Mesendoderm (in vitro differentiated cells): ENCODE measurements around the gene SPACA6.

Source experiments
- DNase-seq: peaks from one replicate; pipeline ENCODE4 v3.0.0; 2013
- H2AK5ac ChIP-seq: 2 replicates; pipeline ENCODE4 v1.6.1; 2013; ENCODE audit warnings: low read length, inconsistent platforms
- H2BK120ac ChIP-seq: 2 replicates; pipeline ENCODE4 v1.6.1; 2013; ENCODE audit warnings: low read depth, mild to moderate bottlenecking, low read length, moderate library complexity, mixed read lengths
- H2BK15ac ChIP-seq: replicated peaks from 2 replicates; pipeline ENCODE4 v1.6.1; 2013; ENCODE audit warnings: low read depth, mild to moderate bottlenecking, moderate library complexity
- H2BK5ac ChIP-seq: 2 replicates; pipeline ENCODE4 v1.6.1; 2013; ENCODE audit warnings: low read length, inconsistent platforms
- H3K18ac ChIP-seq: 2 replicates; pipeline ENCODE4 v1.6.1; 2013; ENCODE audit warnings: mild to moderate bottlenecking, low read length, mixed read lengths
- H3K23ac ChIP-seq: one replicate; pipeline ENCODE4 v1.6.1; 2013; ENCODE audit warnings: low read length
- H3K27ac ChIP-seq: 2 replicates; pipeline ENCODE4 v1.5.1; 2013; ENCODE audit warnings: low read depth, mild to moderate bottlenecking, inconsistent platforms, low read length, moderate library complexity
- H3K27me3 ChIP-seq: 2 replicates; pipeline ENCODE4 v1.6.1; 2013; ENCODE audit warnings: low read length, control low read depth, mild to moderate bottlenecking, inconsistent platforms; ENCODE audit not compliant: insufficient read depth, poor library complexity
- H3K36me3 ChIP-seq: 2 replicates; pipeline ENCODE4 v1.6.1; 2013; ENCODE audit warnings: low read length, inconsistent platforms; ENCODE audit not compliant: control insufficient read depth, insufficient read depth
- H3K4ac ChIP-seq: one replicate; pipeline ENCODE4 v1.6.1; 2013; ENCODE audit warnings: low read depth, mild to moderate bottlenecking, low read length, moderate library complexity
- H3K4me1 ChIP-seq: 2 replicates; pipeline ENCODE4 v1.6.1; 2013; ENCODE audit warnings: low read depth, low read length, inconsistent platforms; ENCODE audit not compliant: control insufficient read depth
- H3K4me2 ChIP-seq: 2 replicates; pipeline ENCODE4 v1.6.1; 2013; ENCODE audit warnings: low read length
- H3K4me3 ChIP-seq: 2 replicates; pipeline ENCODE4 v1.5.1; 2013; ENCODE audit warnings: mild to moderate bottlenecking, low read length
- H3K56ac ChIP-seq: one replicate; pipeline ENCODE4 v1.6.1; 2013; ENCODE audit warnings: low read length
- H3K79me1 ChIP-seq: 2 replicates; pipeline ENCODE4 v1.6.1; 2013; ENCODE audit warnings: low read length, inconsistent platforms
- H3K79me2 ChIP-seq: 2 replicates; pipeline ENCODE4 v1.6.1; 2013; ENCODE audit warnings: mild to moderate bottlenecking, low read length; ENCODE audit not compliant: control insufficient read depth, insufficient read depth
- H3K9ac ChIP-seq: 2 replicates; pipeline ENCODE4 v1.6.1; 2013; ENCODE audit warnings: low read length, inconsistent platforms
- H4K5ac ChIP-seq: one replicate; pipeline ENCODE4 v1.6.1; 2013; ENCODE audit warnings: low read length
- H4K8ac ChIP-seq: one replicate; pipeline ENCODE4 v1.6.1; 2013; ENCODE audit warnings: low read depth, mild to moderate bottlenecking, control low read depth, low read length, moderate library complexity
- WGBS: extraction: QIAGEN DNeasy Blood & Tissue Kit; methylation state at CpG from one replicate; pipeline ENCODE4 v1.1.7; 2013; ENCODE audit warnings: low lambda C conversion rate, missing lambda C conversion rate; ENCODE audit not compliant: insufficient coverage; ENCODE audit errors: extremely low coverage; 5-methylcytosine and 5-hydroxymethylcytosine counted together

SPACA6 gene

DNA sequence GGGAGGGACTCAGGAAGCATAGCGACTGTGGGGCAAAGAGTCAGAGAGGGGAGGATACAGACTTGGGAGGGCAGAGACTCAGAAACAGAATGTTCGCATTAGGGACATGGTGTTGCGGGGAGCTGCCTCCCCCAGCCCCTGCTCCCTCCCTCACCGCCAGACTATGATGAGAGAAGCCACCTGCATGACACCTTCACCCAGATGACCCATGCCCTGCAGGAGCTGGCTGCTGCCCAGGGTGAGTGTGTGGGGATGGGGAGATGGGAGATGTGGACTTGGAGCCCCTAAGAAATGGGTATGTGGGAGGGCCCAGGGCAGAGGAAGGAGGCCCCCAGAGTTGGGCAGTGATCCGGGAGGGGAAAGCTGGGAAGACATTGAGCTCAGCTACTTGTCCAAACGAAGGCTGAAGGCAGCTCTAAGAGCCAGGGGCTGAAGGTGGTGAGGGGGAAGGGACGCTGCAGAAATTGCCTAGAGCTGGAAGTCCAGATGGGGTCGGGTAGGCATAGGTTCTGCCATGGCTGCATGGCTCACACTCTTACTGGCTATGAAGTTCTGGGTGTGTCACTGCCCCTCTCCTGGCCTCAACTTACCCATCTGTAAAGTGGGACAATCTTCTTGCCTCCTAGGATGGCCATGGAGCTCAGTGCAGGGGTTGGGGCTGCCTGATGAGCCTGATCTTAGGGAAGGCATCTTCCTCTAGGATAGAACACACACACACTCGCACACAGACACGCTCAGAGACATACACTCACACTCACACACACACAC, 1.4 kb downstream of the SPACA6 start:
- Histone ChIP-seq H3K4me3 (no peak overlapping the region), H2AK5ac (no peak overlapping the region), H3K18ac (no peak overlapping the region), H4K5ac (no peak overlapping the region), H3K56ac (no peak overlapping the region), H3K23ac (no peak overlapping the region), H2BK5ac (no peak overlapping the region), H3K4me2 (no peak overlapping the region), H3K27me3 (no peaks in the 10 kb centered on the region), H3K79me1 (peaks cover 38% of the 10 kb centered on the region), H3K79me2 (peaks cover 33% of the 10 kb centered on the region), H2BK120ac (no peak overlapping the region), H3K27ac (no peak overlapping the region), H3K9ac (no peak overlapping the region), H3K4me1 (peaks cover 5% of the 10 kb centered on the region), H3K4ac (no peak overlapping the region), H4K8ac (no peak overlapping the region), H3K36me3 (peaks cover 4% of the 10 kb centered on the region), H2BK15ac (no peak overlapping the region)
- no CpG with 5 or more reads among the region's 10 CpGs for WGBS
- DNase-seq = no peak

DNA sequence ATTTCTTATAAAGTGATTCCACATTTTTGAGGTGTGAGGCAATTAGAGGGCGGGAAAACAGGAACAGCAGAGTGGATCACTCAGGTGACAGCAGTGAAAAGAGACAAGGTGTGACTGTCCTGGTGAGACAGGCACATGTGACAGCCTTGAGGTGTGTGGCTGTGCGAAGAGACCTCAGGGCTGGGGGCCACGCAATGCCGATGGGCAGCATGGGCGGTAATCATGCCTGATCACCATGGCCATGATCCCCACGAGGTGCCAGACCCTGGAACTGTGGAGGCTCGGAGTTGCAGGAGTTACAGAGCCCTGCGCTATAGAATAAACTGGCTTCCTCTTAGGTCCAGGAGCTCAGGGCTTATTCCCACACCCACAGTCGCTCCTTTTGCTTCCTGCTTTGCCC, 2.0 kb downstream of the SPACA6 start:
- Histone ChIP-seq H3K4me1 (peaks cover 5% of the 10 kb centered on the region), H2AK5ac (no peak overlapping the region), H3K27ac (no peak overlapping the region), H2BK120ac (no peak overlapping the region), H2BK15ac (no peak overlapping the region), H3K18ac (no peak overlapping the region), H3K79me2 (peaks cover 31% of the 10 kb centered on the region), H3K56ac (no peak overlapping the region), H3K9ac (no peak overlapping the region), H3K36me3 (peaks cover 4% of the 10 kb centered on the region), H3K4ac (no peak overlapping the region), H3K23ac (no peak overlapping the region), H4K5ac (no peak overlapping the region), H4K8ac (no peak overlapping the region), H3K27me3 (no peaks in the 10 kb centered on the region), H2BK5ac (no peak overlapping the region), H3K4me2 (no peak overlapping the region), H3K79me1 (peaks cover 38% of the 10 kb centered on the region), H3K4me3 (no peak overlapping the region)
- no peak for DNase-seq
- WGBS = no CpG with 5 or more reads among the region's 9 CpGs

DNA sequence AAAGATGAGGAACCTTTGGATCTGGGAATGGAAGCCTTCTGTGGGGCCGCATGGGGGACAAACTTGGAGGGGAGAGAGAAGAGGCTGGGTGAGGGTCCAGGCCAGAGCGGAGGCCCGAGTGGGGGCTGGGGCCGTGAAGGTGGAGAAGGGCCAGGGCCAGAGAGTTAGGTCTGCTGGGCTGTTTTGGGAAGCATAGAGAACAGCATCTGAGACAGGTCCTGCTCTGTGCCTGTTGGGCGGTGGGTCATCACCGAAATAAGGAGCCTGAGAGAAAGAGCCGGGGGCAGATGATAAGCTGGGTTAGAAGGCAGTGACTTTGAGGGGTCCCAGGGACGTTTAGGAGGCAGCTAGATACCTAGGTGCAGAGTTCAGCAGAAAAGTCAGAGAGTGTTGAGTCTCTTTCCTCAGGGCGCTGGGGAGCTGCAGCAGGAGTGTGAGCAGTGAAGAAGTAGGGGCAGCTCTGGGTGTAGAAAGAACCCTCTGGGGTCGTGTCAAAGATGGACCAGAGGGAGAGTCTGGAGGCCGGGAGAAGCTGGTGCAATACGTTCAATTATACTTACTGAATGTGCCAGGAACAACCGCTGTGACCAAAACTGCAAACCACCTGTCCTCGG, 2.7 kb downstream of the SPACA6 start:
- Histone ChIP-seq H4K5ac (no peak overlapping the region), H2BK5ac (no peak overlapping the region), H2AK5ac (no peak overlapping the region), H3K4ac (no peak overlapping the region), H3K18ac (no peak overlapping the region), H3K9ac (no peak overlapping the region), H3K4me3 (no peak overlapping the region), H3K36me3 (peaks cover 4% of the 10 kb centered on the region), H2BK15ac (no peak overlapping the region), H3K79me1 (peaks cover 38% of the 10 kb centered on the region), H3K27me3 (no peaks in the 10 kb centered on the region), H3K23ac (no peak overlapping the region), H3K27ac (no peak overlapping the region), H3K4me1 (peaks cover 5% of the 10 kb centered on the region), H2BK120ac (no peak overlapping the region), H3K4me2 (no peak overlapping the region), H3K56ac (no peak overlapping the region), H3K79me2 (peaks cover 30% of the 10 kb centered on the region), H4K8ac (no peak overlapping the region)
- no CpG with 5 or more reads among the region's 14 CpGs for WGBS
- DNase-seq = no peak

DNA sequence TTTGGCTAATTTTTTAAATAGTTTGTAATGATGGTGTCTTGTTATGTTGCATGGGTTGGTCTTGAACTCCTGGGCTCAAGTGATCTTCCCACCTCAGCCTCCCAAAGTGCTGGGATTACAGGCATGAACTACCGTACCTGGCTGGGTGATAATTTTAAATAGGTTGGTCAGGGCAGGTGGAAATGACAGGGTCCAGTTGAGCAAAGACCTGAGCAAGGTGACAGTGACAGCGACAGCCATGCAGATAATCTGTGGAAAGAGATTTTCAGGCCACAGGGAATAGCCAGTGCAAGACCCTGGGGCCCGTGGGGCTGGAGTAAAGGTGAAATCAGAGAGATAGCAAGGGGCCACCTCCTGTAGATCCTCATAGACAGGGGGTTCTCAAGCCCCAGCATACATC, 3.5 kb downstream of the SPACA6 start:
- Histone ChIP-seq H3K36me3 (peaks cover 4% of the 10 kb centered on the region), H3K4me2 (no peak overlapping the region), H3K79me1 (peaks cover 38% of the 10 kb centered on the region), H4K8ac (no peak overlapping the region), H3K4me3 (no peak overlapping the region), H3K27ac (no peak overlapping the region), H3K4me1 (peaks cover 5% of the 10 kb centered on the region), H2AK5ac (no peak overlapping the region), H3K27me3 (no peaks in the 10 kb centered on the region), H2BK120ac (no peak overlapping the region), H3K23ac (no peak overlapping the region), H4K5ac (no peak overlapping the region), H3K79me2 (peaks cover 25% of the 10 kb centered on the region), H3K4ac (no peak overlapping the region), H3K9ac (no peak overlapping the region), H2BK15ac (no peak overlapping the region), H3K18ac (no peak overlapping the region), H3K56ac (no peak overlapping the region), H2BK5ac (no peak overlapping the region)
- DNase-seq = no peak
- WGBS = no CpG with 5 or more reads among the region's 3 CpGs

DNA sequence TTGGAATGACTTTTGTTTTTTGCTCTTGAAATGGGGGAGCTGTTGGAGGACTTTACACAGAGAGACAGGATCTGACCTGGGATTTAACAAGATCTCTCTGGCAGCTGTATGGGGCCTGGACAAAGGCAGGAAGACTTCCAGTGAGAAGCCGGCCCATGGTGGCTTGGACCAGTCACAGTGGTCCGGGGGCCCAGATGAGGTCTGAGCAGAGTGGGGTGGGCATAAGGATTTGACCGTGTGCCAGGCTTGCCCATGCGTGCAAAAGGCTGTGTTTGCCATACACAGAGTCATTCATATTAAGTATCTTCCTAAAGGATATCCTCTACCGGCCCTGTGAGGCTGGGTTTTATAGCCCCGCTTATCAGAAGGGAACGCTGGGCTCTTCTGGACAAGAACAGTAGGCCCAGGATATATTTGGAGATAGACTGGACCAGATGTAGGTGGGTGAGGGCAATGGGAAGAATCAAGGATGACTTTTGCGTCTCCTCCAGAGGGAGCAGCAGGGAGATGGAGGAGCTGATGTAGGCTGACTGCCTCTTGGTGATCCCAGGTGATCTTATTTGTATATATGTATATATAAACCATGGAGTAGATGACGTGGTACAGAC, 4.1 kb downstream of the SPACA6 start:
- no peak overlapping the region for H2BK120ac ChIP-seq
- no CpG with 5 or more reads among the region's 9 CpGs for WGBS
- no peak overlapping the region for H3K9ac ChIP-seq
- H2BK15ac ChIP-seq = no peak overlapping the region
- peaks cover 33% of the 10 kb centered on the region for H3K79me1 ChIP-seq
- H3K36me3 ChIP-seq = peaks cover 4% of the 10 kb centered on the region
- no peak overlapping the region for H3K4me2 ChIP-seq
- no peak overlapping the region for H2AK5ac ChIP-seq
- no peak overlapping the region for H2BK5ac ChIP-seq
- no peak overlapping the region for H4K5ac ChIP-seq
- H3K56ac ChIP-seq = no peak overlapping the region
- no peaks in the 10 kb centered on the region for H3K27me3 ChIP-seq
- H3K18ac ChIP-seq = no peak overlapping the region
- H3K79me2 ChIP-seq = peaks cover 19% of the 10 kb centered on the region
- no peak overlapping the region for H3K4ac ChIP-seq
- DNase-seq = no peak
- no peak overlapping the region for H3K27ac ChIP-seq
- H3K4me1 ChIP-seq = no peaks in the 10 kb centered on the region
- no peak overlapping the region for H3K4me3 ChIP-seq
- no peak overlapping the region for H4K8ac ChIP-seq
- no peak overlapping the region for H3K23ac ChIP-seq
